OCI-LY3 (cell line): ENCODE data around the gene EHMT1.

Source experiments
- H2AFZ ChIP-seq: fragments of 200-600, 300-600 bp; shearing (Covaris generic); 2 replicates; pipeline ENCODE4 v1.6.0; 2014; ENCODE audit warnings: antibody characterized with exemption, low read depth, low read length
- H3K27ac ChIP-seq: fragments of 200-600, 300-600 bp; sonication (generic); 2 replicates; pipeline ENCODE4 v1.5.1; 2014; ENCODE audit warnings: mild to moderate bottlenecking, low read length, moderate library complexity, mixed read lengths
- H3K27me3 ChIP-seq: fragments of 200-600, 300-600 bp; sonication (generic); 2 replicates; pipeline ENCODE4 v1.6.1; 2014; ENCODE audit warnings: low read depth, low read length, mixed read lengths
- H3K36me3 ChIP-seq: fragments of 200-600, 300-600 bp; sonication (generic); replicated peaks from 2 replicates; pipeline ENCODE3; 2014; ENCODE audit warnings: low read depth, low read length, mixed read lengths
- H3K4me1 ChIP-seq: fragments of 300-600, 200-600 bp; sonication (generic); 2 replicates; pipeline ENCODE4 v1.6.1; 2014; ENCODE audit warnings: low read length, mixed read lengths
- H3K4me2 ChIP-seq: fragments of 200-600, 300-600 bp; sonication (generic); 2 replicates; pipeline ENCODE4 v1.6.1; 2014; ENCODE audit warnings: low read length, mixed read lengths
- H3K4me3 ChIP-seq: fragments of 300-600, 200-600 bp; sonication (generic); 2 replicates; pipeline ENCODE4 v1.5.1; 2014; ENCODE audit warnings: antibody characterized with exemption, mild to moderate bottlenecking, low read length, moderate library complexity
- H3K79me2 ChIP-seq: fragments of 300-600, 200-600 bp; shearing (Covaris generic); 2 replicates; pipeline ENCODE4 v1.6.1; 2014; ENCODE audit warnings: mild to moderate bottlenecking, low read length, mixed read lengths
- H3K9ac ChIP-seq: fragments of 300-600, 200-600 bp; shearing (Covaris generic); 2 replicates; pipeline ENCODE4 v1.6.0; 2014; ENCODE audit warnings: mild to moderate bottlenecking, low read length, moderate library complexity
- H3K9me3 ChIP-seq: fragments of 200-600, 300-600 bp; shearing (Covaris generic); 2 replicates; pipeline ENCODE4 v1.6.1; 2014; ENCODE audit warnings: low read length, mixed read lengths; ENCODE audit not compliant: insufficient read depth
- H4K20me1 ChIP-seq: fragments of 200-600, 300-600 bp; sonication (generic); 2 replicates; pipeline ENCODE4 v1.6.1; 2016; ENCODE audit warnings: low read length, mixed read lengths; ENCODE audit not compliant: insufficient read depth
- EZH2phosphoT487 ChIP-seq: fragments of 200-600 bp; shearing (Covaris generic); IDR thresholded peaks from 2 replicates; pipeline ENCODE4 v1.6.1; 2018; ENCODE audit warnings: antibody characterized with exemption, mixed run types, low read depth
- TF ChIP-seq, protein P1 (sequence below): fragments of 200-600, 300-600 bp; sonication (generic); IDR thresholded peaks from 2 replicates; pipeline ENCODE4 v1.5.1; 2014; ENCODE audit warnings: antibody characterized with exemption, low read length, low read depth

EHMT1 gene

DNA sequence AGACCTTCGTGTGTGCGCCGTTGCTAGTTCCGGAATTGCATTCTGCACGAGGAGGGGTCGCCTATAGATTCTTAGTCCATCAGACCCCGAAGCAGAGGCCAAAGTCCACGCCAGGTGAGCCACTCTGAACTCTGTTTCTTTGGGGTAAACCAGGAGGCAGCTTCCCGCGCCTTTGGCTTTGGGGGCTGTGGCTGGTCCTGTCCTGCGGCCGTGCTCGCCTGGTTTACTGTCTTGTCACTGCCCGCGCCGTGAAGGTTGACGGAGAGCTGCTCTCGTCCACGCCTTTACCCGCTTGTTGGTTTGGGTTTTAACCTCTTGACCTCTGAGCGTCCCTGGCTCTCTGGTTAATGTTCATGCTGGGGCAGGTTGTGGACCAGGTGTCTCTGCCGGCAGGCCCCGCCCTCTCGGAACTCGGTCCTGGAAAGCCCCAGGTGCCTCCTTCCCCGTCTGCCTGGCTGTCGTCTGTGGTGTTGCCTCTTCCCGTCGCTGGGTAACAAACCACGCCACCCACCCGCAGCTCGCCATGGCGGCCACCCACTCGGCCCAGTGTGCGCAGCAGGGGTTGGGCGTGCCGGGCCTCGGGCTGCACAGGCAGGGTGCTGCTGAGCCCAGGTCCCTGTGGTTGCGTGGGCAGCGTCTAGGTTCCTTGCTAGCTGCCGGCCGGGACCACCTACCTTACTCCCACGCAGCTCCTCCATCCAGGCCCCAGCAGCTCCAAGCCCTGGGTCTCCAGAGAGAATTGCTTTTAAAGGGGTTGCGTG is 214.2 kb downstream of the EHMT1 start:
- Histone ChIP-seq H3K79me2 (peaks cover 2% of the 10 kb centered on the region; the same call in 1 of the 2 replicates), H4K20me1 (peaks cover 5% of the 10 kb centered on the region; the same call in 1 of the 2 replicates), H3K27me3 (no peaks in the 10 kb centered on the region), H3K4me1 (peaks cover 29% of the 10 kb centered on the region), H2AFZ (no peak overlapping the region), H3K36me3 (peaks cover 70% of the 10 kb centered on the region), H3K27ac (no peak overlapping the region), H3K4me2 (no peak overlapping the region), H3K9me3 (no peaks in the 10 kb centered on the region), H3K4me3 (no peak overlapping the region), H3K9ac (no peak overlapping the region)
- TF ChIP-seq, protein P1, sequence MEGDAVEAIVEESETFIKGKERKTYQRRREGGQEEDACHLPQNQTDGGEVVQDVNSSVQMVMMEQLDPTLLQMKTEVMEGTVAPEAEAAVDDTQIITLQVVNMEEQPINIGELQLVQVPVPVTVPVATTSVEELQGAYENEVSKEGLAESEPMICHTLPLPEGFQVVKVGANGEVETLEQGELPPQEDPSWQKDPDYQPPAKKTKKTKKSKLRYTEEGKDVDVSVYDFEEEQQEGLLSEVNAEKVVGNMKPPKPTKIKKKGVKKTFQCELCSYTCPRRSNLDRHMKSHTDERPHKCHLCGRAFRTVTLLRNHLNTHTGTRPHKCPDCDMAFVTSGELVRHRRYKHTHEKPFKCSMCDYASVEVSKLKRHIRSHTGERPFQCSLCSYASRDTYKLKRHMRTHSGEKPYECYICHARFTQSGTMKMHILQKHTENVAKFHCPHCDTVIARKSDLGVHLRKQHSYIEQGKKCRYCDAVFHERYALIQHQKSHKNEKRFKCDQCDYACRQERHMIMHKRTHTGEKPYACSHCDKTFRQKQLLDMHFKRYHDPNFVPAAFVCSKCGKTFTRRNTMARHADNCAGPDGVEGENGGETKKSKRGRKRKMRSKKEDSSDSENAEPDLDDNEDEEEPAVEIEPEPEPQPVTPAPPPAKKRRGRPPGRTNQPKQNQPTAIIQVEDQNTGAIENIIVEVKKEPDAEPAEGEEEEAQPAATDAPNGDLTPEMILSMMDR: no peak
- TF ChIP-seq EZH2phosphoT487: no peak

DNA sequence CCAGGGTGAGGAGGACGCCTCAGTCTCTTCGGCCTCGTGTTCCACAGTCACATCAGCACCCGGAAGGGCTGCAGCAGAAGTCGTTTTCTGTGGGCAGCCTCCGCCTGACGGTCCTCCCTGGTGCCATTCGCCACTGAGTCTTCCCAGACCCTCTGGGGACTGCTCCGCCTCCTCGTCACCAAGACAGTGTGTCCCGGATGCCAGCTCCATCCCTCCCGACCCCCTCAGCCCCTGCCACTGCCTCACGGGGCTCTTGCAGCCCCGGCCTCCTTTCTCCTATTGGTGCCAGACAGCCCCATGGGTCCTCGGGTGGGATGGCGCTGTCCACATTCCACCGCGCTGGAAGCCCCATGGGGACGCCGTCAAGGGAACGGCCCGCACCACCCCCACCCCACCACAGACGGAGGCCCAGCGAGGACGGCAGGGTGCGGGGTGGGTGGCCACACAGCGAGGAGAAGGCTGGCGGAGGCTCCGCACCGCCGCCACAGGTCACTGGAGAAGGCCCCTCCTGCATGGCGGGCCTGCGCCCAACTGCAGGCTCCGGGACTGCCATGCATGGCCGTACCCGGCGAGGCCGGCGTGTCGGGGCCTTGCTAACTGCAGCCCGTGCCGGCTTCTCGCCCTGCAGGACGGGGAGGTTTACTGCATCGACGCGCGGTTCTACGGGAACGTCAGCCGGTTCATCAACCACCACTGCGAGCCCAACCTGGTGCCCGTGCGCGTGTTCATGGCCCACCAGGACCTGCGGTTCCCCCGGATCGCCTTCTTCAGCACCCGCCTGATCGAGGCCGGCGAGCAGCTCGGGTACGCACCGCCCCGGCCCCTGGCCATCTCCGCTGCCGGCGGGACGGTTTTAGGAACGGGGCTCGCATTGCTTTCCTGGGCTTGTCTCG is 215.2 kb downstream of the EHMT1 start:
- Histone ChIP-seq H3K36me3 (peaks cover 69% of the 10 kb centered on the region), H4K20me1 (no peaks in the 10 kb centered on the region; the same call in 1 of the 2 replicates)

DNA sequence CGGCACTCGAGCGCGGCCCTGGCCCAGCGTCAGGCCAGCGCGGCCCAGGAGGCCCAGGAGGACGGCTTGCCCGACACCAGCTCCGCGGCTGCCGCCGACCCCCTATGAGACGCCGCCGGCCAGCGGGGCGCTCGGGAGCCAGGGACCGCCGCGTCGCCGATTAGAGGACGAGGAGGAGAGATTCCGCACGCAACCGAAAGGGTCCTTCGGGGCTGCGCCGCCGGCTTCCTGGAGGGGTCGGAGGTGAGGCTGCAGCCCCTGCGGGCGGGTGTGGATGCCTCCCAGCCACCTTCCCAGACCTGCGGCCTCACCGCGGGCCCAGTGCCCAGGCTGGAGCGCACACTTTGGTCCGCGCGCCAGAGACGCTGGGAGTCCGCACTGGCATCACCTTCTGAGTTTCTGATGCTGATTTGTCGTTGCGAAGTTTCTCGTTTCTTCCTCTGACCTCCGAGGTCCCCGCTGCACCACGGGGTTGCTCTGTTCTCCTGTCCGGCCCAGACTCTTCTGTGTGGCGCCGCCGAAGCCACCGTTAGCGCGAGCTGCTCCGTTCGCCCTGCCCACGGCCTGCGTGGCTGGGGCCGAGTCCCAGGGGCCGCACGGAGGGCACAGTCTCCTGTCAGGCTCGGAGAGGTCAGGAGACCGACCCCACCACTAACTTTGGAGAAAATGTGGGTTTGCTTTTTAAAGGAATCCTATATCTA is 216.2 kb downstream of the EHMT1 start:
- TF ChIP-seq, protein P1: no peak
- TF ChIP-seq EZH2phosphoT487: no peak
- Histone ChIP-seq H3K4me1 (peaks cover 47% of the 10 kb centered on the region), H3K4me2 (no peak overlapping the region), H3K27ac (peak overlapping the region; percentile 98), H3K9ac (no peak overlapping the region), H4K20me1 (no peaks in the 10 kb centered on the region; the same call in 1 of the 2 replicates), H3K27me3 (no peaks in the 10 kb centered on the region), H3K79me2 (peaks cover 2% of the 10 kb centered on the region; the same call in 1 of the 2 replicates), H3K36me3 (peaks cover 63% of the 10 kb centered on the region), H3K4me3 (no peak overlapping the region), H3K9me3 (no peaks in the 10 kb centered on the region), H2AFZ (no peak overlapping the region)

More for the DNA sequence above, 215.2 kb downstream of the EHMT1 start:
- Histone ChIP-seq H3K9ac (no peak overlapping the region), H3K27ac (no peak overlapping the region), H3K4me3 (no peak overlapping the region), H3K27me3 (no peaks in the 10 kb centered on the region), H3K4me2 (no peak overlapping the region), H3K79me2 (peaks cover 2% of the 10 kb centered on the region; the same call in 1 of the 2 replicates), H3K9me3 (no peaks in the 10 kb centered on the region), H3K4me1 (peaks cover 37% of the 10 kb centered on the region), H2AFZ (no peak overlapping the region)
- TF ChIP-seq, protein P1: no peak
- no peak for TF ChIP-seq EZH2phosphoT487
